Naive B cell (primary cell): Measurements from ENCODE around the gene NOXRED1. TPM values are rescaled to one million over a fixed set of nuclear protein-coding genes. Genes with fewer than 3 reads are reported as not detected.
A peak's percentile ranks its signal among the peaks of the same experiment; 100 is the strongest.

ENCODE experiments used
- ATAC-seq, 2 donors: fragments of 150-1000 bp; cut with Tn5 transposase; 2 replicates each; pipeline ENCODE4 v1.10.0; 2021; ENCODE audit warnings: low read depth in 2 of 2, mild to moderate bottlenecking in 2 of 2, moderate library complexity in 2 of 2
- DNase-seq: peaks from one replicate; pipeline ENCODE4 v3.0.0; 2022
- H3K27ac Mint-ChIP-seq, 6 donors: one replicate each; pipeline ENCODE4 v1.8.0; 2020 to 2022; ENCODE audit warnings: mild to moderate bottlenecking in 6 of 6, mixed read lengths in 6 of 6, moderate library complexity in 5 of 6, inconsistent platforms in 2 of 6
- H3K27me3 Mint-ChIP-seq, 3 donors: one replicate each; pipeline ENCODE4 v1.8.0; 2021 to 2022; ENCODE audit warnings: mixed read lengths in 3 of 3, mild to moderate bottlenecking in 1 of 3
- H3K36me3 Mint-ChIP-seq, 2 donors: one replicate each; pipeline ENCODE4 v1.8.0; 2020 to 2022; ENCODE audit warnings: mixed read lengths in 2 of 2, inconsistent platforms in 1 of 2, mild to moderate bottlenecking in 1 of 2
- H3K4me1 Mint-ChIP-seq, 3 donors: one replicate each; pipeline ENCODE4 v1.8.0; 2020 to 2022; ENCODE audit warnings: mixed read lengths in 3 of 3, inconsistent platforms in 1 of 3, mild to moderate bottlenecking in 1 of 3, moderate library complexity in 1 of 3
- H3K4me3 Mint-ChIP-seq, 8 donors: one replicate each; pipeline ENCODE4 v1.8.0; 2020 to 2022; ENCODE audit warnings: mild to moderate bottlenecking in 8 of 8, mixed read lengths in 8 of 8, moderate library complexity in 8 of 8, inconsistent platforms in 2 of 8
- H3K9me3 Mint-ChIP-seq, 7 donors: one replicate each; pipeline ENCODE4 v1.8.0; 2020 to 2022; ENCODE audit warnings: mixed read lengths in 7 of 7, mild to moderate bottlenecking in 5 of 7, inconsistent platforms in 2 of 7, moderate library complexity in 1 of 7
- polyA plus RNA-seq, 6 donors: library from polyadenylated mRNA; unstranded; fragments of 300-500 nt; fragmentation: Illumina TruSeq; gene quantifications; one replicate each; pipeline ENCODE4 v1.2.3, GENCODE V29; 2021; ENCODE audit warnings: low read depth in 6 of 6

Gene NOXRED1
- polyA plus RNA-seq, 6 donors from 2014 or later: 0.23 TPM; not detected in 5

DNA sequence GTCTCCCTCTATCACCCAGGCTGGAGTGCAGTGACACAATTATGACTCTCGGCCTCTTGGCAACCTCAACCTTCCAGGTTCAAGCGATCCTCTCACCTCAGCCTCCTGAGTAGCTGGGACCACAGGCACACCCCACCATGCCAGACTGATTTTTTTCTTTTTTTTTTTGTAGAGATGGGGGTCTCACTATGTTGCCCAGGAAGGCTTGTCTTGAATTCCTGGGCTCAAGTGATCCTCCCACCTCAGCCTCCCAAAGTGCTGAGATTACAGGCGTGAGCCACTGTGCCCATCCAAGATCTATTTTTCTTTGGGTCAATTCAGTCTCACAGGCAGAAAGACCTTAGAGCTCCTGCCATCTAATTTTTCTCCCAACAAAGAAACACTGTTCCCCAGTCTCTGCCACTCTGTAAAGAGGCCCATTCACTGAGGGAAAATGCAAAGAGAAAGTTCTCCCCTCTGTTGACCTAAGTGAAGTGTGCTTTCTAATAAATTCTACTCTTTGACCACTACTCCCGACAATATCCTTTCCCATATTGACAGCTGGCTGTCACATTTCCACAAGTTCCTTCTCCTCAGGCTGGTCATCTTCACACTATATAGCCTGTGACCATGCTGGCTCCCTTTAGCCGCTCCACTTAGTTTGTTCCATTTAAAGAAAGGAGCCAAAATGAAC lies 69.7 kb downstream of the NOXRED1 start:
- Mint-ChIP-seq H3K4me3 (no peak overlapping the region), H3K27me3 (no peaks in the 10 kb centered on the region), H3K36me3 (peaks cover 10 to 18% of the 10 kb centered on the region in 2 donors), H3K9me3 (no peaks in the 10 kb centered on the region), H3K4me1 (peaks cover 19 to 28% (median 24%) of the 10 kb centered on the region in 3 donors), H3K27ac (peak overlapping the region in 5 of 6 donors; percentile 11 to 85 (median 56))
- ATAC-seq: no peak
- DNase-seq: no peak

DNA sequence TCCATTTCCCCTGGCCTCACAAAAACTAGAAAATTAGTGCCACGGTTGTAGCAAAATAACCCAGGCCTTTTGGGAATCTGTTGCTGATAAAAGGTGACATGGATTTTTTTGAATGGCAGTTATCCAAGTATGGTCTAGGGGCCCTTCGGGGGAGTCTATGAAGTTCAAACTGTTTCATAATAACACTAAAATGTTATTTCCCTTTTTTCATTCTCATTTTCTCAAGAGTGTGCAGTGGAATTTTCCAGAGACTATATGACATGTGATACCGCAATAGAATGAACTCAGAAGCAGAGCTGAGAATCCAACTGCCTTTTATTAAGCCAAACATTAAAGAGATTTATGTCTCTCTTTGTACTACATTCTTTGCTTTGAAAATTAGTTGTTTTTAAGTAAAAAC lies 75.6 kb downstream of the NOXRED1 start:
- H3K27me3 Mint-ChIP-seq: no peaks in the 10 kb centered on the region
- DNase-seq (peak; percentile 15), ATAC-seq (peak; percentile 75 to 87)
- H3K36me3 Mint-ChIP-seq: peaks cover 22 to 26% of the 10 kb centered on the region in 2 donors
- peaks cover 9 to 31% (median 17%) of the 10 kb centered on the region in 3 donors for H3K4me1 Mint-ChIP-seq
- no peaks in the 10 kb centered on the region for H3K9me3 Mint-ChIP-seq
- peak overlapping the region; percentile 10 to 87 (median 68) for H3K27ac Mint-ChIP-seq
- peak overlapping the region in 1 of 8 donors; percentile 6 for H3K4me3 Mint-ChIP-seq

DNA sequence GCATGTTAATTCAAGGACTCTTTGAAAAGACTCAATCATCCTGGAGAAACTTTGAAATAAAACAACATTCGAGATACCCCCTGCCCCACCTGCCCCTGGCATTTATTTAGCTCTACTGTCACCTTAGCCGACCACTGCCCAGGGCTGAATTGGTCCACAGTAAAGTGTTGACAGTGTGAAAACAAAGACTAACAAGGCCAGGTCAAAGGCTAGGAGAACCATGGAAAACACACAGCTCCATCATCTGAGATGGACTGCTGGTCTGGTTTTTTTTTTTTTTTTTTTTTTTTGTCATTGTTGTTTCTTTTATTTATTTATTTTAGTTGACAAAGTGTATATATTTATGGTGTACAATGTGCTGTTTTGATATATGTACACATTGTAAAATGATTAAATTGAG lies 76.8 kb downstream of the NOXRED1 start:
- Mint-ChIP-seq H3K4me3 (peak overlapping the region in 1 of 8 donors; percentile 54), H3K27ac (peak overlapping the region in 2 of 6 donors; percentile 15 to 18), H3K4me1 (peaks cover 9 to 31% (median 17%) of the 10 kb centered on the region in 3 donors)

DNA sequence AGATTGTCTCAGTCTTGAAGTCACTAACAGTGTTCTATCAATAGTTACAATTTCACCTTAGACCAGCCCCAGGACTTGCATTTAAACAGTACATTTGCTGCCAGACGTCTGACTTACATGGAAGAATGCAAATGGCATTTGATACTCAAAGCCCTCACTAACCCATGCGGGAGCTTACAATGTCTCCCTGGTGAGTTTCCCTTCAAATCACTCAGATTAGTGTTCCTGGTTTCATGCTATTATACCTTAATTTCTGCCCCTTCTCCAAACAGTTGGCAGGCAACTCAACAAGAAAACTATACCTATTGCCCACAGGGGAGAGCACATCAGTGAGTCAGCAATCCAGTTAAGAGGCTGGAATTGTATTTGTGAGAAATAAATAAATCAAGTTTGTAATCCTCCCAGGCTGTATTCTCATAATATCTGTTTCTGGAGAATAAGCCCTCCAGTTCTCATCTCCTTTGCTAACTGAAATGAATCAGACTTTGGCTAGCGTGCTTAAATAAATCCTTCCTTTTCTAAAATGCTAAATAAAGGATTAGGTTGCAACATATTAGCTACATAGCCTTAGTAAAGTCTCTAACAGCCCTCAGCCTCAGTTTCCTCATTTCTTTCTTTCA lies 78.8 kb downstream of the NOXRED1 start:
- peaks cover 9 to 29% (median 15%) of the 10 kb centered on the region in 3 donors for H3K4me1 Mint-ChIP-seq
- H3K4me3 Mint-ChIP-seq: no peak overlapping the region
- ATAC-seq (no peak), DNase-seq (no peak)
- peaks cover 28 to 29% of the 10 kb centered on the region in 2 donors for H3K36me3 Mint-ChIP-seq
- H3K27ac Mint-ChIP-seq: peak overlapping the region in 3 of 6 donors; percentile 6 to 83 (median 12)
- H3K9me3 Mint-ChIP-seq: no peaks in the 10 kb centered on the region
- H3K27me3 Mint-ChIP-seq: no peaks in the 10 kb centered on the region

More for the DNA sequence above, 76.8 kb downstream of the NOXRED1 start:
- Mint-ChIP-seq H3K36me3 (peaks cover 24 to 32% of the 10 kb centered on the region in 2 donors), H3K27me3 (no peaks in the 10 kb centered on the region), H3K9me3 (no peaks in the 10 kb centered on the region)
- DNase-seq (no peak), ATAC-seq (no peak)

Other genes starting within 250 kb of the NOXRED1 start
- under 1 TPM in 1 of 6 donors, not detected in 5; 0.44 TPM for gene TMEM63C, start 241.7 kb downstream of the NOXRED1 start, polyA plus RNA-seq
- gene NGB, start 152.3 kb downstream of the NOXRED1 start, polyA plus RNA-seq: not detected
- 1 to 10 TPM in 5 of 6 donors, under 1 TPM in 1; 0.94 to 4.1 (median 3.0) TPM for gene POMT2, start 102.6 kb downstream of the NOXRED1 start, polyA plus RNA-seq
- 10 to 100 TPM; 11.4 to 30.9 (median 17.9) TPM for gene GSTZ1, start 102.5 kb downstream of the NOXRED1 start, polyA plus RNA-seq
- 10 to 100 TPM in 5 of 6 donors, 1 to 10 TPM in 1; 2.3 to 25.0 (median 21.6) TPM for gene TMED8, start 46.4 kb downstream of the NOXRED1 start, polyA plus RNA-seq
- gene SAMD15, start 46.1 kb downstream of the NOXRED1 start, polyA plus RNA-seq: under 1 TPM in 2 of 6 donors, not detected in 4; 0.12 to 0.22 TPM
- gene VIPAS39, start 34.1 kb upstream of the NOXRED1 start, polyA plus RNA-seq: 10 to 100 TPM in 2 of 6 donors, 1 to 10 TPM in 4; 8.6 to 13.9 (median 9.7) TPM
- 100 to 1,000 TPM in 3 of 6 donors, 10 to 100 TPM in 3; 81.8 to 127 (median 104) TPM for gene AHSA1, start 34.6 kb upstream of the NOXRED1 start, polyA plus RNA-seq
- gene ISM2, start 75.3 kb upstream of the NOXRED1 start, polyA plus RNA-seq: under 1 TPM in 1 of 6 donors, not detected in 5; 0.57 TPM
- gene SPTLC2, start 193.1 kb upstream of the NOXRED1 start, polyA plus RNA-seq: 10 to 100 TPM in 5 of 6 donors, 1 to 10 TPM in 1; 2.1 to 37.2 (median 32.8) TPM